ENCODE data around the gene TSPAN11.
"Not testable (repeated sequence)": the region's sequence is repeated elsewhere in the genome, so short reads cannot be mapped to it uniquely, and the experiment has no call there.

TSPAN11 gene

DNA sequence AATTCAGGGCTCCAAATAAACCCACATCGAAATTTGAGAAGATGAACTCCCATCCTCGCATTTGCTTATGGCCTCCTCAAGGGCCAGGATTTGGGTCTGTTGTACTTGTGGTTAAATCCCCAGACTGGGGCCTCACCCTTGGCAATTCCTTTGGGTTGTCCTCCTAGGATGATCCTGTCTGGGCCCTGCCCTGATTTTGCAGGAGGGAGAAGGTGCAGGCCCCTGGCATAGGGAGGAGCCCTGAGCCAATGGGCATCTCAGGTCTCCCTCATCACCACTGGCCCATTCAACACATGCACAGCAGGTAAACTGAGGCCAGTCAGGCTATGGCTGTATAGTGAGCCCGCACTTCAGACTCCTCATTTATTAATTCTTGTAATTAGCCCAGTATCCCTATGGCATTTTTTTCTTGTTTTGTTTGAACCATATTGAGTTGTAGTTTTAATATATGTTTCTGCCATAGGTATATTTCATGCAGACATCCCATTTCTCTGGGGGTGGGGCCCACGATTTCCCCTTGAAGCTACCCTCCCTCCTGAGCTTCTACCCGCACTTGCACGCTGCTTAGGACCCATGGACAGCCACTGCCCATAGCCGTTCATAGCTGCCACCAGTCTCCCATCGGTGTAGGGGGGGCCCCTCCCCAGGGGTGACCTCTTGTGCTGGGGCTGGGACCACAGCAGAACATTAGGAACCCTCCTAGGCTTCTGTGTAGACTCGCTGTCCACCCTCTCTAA, 80.0 kb downstream of the TSPAN11 start:
- Histone ChIP-seq H3K4me3 (no peak overlapping the region), H3K9ac (no peak overlapping the region), H3K27me3 (no peaks in the 10 kb centered on the region), H3K4me1 (peaks cover 8% of the 10 kb centered on the region; the same call in 1 of the 2 replicates), H3K36me3 (no peaks in the 10 kb centered on the region), H3K4me2 (no peak overlapping the region), H4K20me1 (no peaks in the 10 kb centered on the region), H3K27ac (no peak overlapping the region), H3K9me3 (no peaks in the 10 kb centered on the region)
- TF ChIP-seq Cebpa-rat (IDR thresholded peaks at IDR 0.05), result no peak

DNA sequence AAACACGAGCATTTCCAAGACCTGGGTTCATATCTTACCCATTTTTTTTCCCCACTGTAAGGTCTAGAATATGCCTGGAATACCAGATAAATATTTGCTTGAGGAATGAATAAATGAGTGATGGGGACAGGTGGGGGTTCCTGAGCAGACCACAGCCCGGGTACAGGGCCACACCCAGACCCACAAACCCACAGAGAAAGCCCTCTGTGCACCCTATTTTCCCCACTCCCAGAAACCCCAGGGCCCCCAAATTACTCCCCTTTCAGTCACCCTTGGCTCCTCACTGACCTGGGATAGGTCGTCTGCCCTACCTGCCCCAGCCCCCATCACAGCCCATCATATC, 80.6 kb downstream of the TSPAN11 start:
- Histone ChIP-seq H3K27ac (no peak overlapping the region), H3K4me2 (no peak overlapping the region), H4K20me1 (no peaks in the 10 kb centered on the region), H3K4me1 (peaks cover 8% of the 10 kb centered on the region; the same call in 1 of the 2 replicates), H3K9me3 (no peaks in the 10 kb centered on the region), H3K27me3 (no peaks in the 10 kb centered on the region), H3K9ac (no peak overlapping the region), H3K4me3 (no peak overlapping the region), H3K36me3 (no peaks in the 10 kb centered on the region)
- TF ChIP-seq Cebpa-rat (IDR thresholded peaks at IDR 0.05), result no peak

DNA sequence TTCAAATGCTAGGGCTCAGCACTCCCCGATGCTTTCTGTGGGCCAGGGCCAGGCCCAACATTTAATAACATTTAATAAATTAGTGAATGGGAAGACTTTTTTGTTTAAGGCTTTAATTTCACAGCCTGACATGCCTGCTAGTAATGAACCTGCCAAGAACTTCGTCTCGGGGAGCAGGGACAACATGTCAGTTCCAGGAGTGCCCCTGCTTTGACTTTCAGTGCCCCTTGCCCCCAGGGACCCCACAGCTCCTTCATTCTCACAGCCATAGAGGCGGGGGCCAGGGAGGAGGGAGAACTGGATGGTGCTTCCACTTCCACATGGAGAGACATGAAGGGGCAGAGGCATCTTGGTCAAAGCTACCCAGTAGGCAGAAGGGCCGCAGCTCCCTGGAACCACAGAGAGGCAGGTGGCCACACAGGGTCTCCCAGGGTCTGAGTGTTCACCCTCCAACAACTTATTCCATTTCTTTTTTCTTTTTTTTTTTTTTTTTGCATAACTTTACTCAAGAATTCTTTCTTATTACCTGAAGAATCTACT, 81.2 kb downstream of the TSPAN11 start:
- Histone ChIP-seq H3K36me3 (no peaks in the 10 kb centered on the region), H3K27me3 (no peaks in the 10 kb centered on the region), H3K9me3 (no peaks in the 10 kb centered on the region), H4K20me1 (no peaks in the 10 kb centered on the region), H3K4me1 (peaks cover 8% of the 10 kb centered on the region; the same call in 1 of the 2 replicates), H3K4me2 (no peak overlapping the region), H3K9ac (no peak overlapping the region), H3K27ac (no peak overlapping the region), H3K4me3 (no peak overlapping the region)
- TF ChIP-seq Cebpa-rat (IDR thresholded peaks at IDR 0.05), result no peak

DNA sequence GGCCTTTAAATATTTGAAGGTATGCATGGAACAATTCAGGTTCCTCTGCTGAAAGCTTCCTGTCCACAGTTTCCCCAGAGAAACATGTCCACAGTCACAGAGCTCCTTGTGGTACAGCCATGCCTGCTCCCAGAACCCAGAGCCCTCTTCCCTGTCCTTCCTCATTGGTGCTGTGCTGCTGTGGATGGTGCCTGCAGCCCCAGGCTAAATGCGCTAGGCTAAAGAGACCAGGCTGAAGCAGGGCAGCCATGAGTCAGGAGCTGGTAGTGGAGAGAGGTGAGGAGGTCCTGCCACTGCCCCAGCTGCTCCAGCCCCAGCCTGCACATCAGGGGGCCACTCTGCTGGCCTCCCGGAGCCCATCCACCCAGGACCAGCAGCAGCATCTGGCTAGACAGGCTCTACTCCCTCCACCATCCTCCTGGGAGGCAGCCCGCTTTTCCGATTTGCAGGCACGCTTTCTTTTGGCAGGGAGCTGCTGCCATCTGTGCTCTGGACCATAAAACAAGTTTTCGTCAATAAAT, 81.8 kb downstream of the TSPAN11 start:
- Histone ChIP-seq H3K36me3 (no peaks in the 10 kb centered on the region), H3K4me1 (peaks cover 8% of the 10 kb centered on the region; the same call in 1 of the 2 replicates), H3K9me3 (no peaks in the 10 kb centered on the region), H3K9ac (no peak overlapping the region), H3K4me3 (no peak overlapping the region), H3K27ac (no peak overlapping the region), H3K27me3 (no peaks in the 10 kb centered on the region), H4K20me1 (no peaks in the 10 kb centered on the region), H3K4me2 (no peak overlapping the region)
- TF ChIP-seq Cebpa-rat (IDR thresholded peaks at IDR 0.05), result no peak

DNA sequence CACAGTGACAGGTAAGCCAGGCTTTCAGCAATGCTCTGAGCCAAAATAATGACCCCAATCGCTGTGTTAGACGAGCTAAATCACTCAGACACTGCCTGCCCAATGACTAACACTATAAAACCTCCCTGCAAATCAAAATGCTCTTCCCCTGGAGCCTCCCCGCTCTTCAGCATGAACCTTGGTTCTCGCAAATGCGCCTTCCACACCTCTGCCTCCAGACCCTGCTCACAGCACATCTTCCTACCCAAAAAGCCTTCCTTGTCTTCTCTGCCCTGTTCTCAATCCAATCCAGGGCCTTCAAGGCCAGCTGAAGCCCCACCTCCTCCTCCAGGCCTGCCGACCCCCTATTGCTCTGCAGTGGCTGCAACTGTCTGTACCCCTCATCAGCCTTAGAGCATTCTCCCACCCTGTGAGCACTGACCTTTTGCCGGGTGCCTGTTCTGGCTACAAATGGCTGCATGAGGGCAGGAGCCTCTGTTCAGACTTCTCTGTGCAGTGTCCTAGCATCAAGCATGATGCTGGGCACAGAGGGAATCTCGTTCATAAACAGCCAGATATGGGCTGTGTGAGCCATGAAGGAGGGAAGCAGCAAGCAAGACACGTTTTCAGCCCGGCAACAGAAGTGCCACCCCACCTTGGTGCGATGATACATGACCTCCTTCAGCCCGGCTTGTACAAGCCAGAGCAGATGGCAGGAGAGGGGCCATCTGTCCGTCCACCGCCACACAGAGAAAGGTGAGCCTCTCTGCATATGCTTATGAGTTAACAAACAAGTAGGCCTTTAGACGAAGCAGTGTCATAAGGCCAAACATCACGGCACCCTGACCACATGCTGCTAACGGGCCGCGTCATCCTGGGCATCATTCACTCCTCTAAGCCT, 82.7 kb downstream of the TSPAN11 start:
- TF ChIP-seq Cebpa-rat (IDR thresholded peaks at IDR 0.05), result no peak
- Histone ChIP-seq H3K9ac (no peak overlapping the region), H3K9me3 (no peaks in the 10 kb centered on the region), H3K4me1 (peaks cover 8% of the 10 kb centered on the region; the same call in 1 of the 2 replicates), H3K27me3 (no peaks in the 10 kb centered on the region), H3K4me2 (no peak overlapping the region), H4K20me1 (no peaks in the 10 kb centered on the region), H3K4me3 (no peak overlapping the region), H3K36me3 (no peaks in the 10 kb centered on the region), H3K27ac (no peak overlapping the region)

DNA sequence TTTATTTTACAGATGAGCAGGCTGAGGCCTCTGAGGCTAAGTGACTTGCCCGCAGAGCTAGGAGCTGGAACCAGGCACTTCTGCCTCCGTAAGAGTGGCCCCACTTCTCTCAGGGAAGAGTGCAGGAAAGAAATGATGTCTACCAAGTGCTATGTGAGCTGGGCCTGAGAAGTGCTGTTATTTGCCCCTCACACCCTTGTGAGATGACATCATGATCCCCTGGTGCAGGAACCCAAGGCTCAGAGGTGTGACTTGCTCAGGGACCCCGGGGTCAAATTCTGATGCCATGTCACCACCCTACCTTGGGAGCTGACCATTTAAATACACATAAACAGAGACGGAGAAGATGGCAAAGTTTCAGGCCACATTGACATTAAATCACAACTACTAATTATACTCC, 83.4 kb downstream of the TSPAN11 start:
- Histone ChIP-seq H3K9me3 (no peaks in the 10 kb centered on the region), H3K27me3 (no peaks in the 10 kb centered on the region), H4K20me1 (no peaks in the 10 kb centered on the region), H3K36me3 (no peaks in the 10 kb centered on the region), H3K4me1 (0 out of 2 replicates have a peak, but pooled peaks cover under 1% of the 10 kb centered on the region), H3K4me2 (no peak overlapping the region), H3K9ac (no peak overlapping the region), H3K27ac (no peak overlapping the region), H3K4me3 (no peak overlapping the region)
- TF ChIP-seq Cebpa-rat (IDR thresholded peaks at IDR 0.05), result no peak

DNA sequence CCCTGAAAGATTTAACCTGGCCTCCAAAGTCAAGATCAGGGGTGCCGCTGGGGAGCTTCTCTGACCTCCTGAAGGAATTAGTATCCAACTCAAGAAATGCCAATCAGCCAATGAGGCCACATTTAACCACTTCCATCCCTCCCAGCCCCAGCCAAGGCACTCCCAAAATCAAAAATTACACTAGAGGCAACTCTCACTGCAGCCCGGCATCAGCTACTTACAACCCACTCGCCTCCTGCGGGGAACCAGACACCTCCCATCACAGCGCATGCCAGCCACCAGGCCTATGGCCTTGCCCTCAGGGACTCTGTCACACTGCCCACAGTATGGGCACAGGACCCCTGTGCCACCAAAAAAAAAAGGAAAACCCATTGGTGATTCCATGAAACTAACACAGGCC, 84.8 kb downstream of the TSPAN11 start:
- TF ChIP-seq Cebpa-rat (IDR thresholded peaks at IDR 0.05), result no peak
- Histone ChIP-seq H3K9me3 (no peaks in the 10 kb centered on the region), H3K27ac (no peak overlapping the region), H3K4me1 (no peaks in the 10 kb centered on the region), H3K36me3 (no peaks in the 10 kb centered on the region), H3K9ac (no peak overlapping the region), H3K27me3 (no peaks in the 10 kb centered on the region), H3K4me2 (no peak overlapping the region), H4K20me1 (no peaks in the 10 kb centered on the region), H3K4me3 (no peak overlapping the region)

DNA sequence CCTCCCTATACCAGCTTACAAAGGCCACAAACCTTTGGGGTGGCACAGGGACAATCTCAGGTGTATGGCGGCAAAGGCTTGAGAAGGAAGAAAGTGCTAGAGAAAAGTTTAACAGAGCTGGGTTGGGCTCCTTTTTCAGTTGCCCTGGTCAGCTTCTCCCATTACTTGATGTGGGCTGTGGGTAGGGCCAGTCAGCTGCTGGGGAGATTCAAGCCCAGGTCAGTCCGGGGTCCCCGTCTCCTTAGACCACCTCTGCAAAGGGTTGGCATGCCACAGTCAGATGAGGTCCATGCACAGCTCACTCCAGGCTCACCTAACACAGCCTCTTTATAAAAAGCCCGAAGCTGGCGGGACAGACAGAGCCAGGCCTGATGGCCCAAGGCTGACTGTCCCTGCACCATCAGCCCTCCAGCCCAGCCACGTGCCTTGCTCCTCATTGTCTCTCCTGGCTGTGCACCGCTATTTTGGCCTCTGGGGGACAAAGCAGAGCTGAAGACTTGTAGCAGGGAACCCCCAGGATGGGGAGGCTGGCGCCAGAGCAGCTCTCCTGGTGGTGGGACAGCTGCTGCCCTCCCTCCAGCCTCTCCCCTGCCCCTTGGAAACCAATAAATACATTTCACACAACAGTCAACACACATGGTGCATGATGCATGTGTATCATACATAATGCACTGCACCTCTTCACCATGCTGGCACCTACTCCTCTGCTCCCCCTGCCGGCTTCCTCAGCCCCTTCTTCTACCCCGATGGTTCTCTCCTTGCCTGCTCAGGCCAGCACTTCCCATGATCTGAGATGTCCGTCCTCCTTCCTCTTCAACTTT, 85.4 kb downstream of the TSPAN11 start:
- Histone ChIP-seq H3K4me1 (no peaks in the 10 kb centered on the region), H3K27ac (no peak overlapping the region)

DNA sequence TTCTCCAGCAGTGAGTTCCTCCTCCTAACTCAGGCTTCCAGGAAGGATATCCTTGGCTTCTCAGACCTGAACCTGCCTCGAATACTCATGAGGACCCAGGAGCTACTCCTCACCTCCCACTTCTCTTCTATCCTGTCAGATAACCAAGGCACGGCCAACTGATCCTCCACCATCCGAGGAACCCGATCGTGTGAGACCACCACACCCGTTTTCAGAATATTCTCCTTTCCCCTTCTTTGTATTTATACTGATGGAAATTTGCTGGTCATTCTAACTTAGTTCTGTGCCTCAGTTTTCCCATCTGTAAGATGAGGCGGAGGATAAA, 86.0 kb downstream of the TSPAN11 start:
- not testable (repeated sequence) for H4K20me1 ChIP-seq, H3K36me3 ChIP-seq, H3K27ac ChIP-seq, H3K4me1 ChIP-seq, H3K4me2 ChIP-seq, H3K4me3 ChIP-seq, H3K9ac ChIP-seq, H3K27me3 ChIP-seq, H3K9me3 ChIP-seq

More for the DNA sequence above, 85.4 kb downstream of the TSPAN11 start:
- H3K9ac ChIP-seq, result no peak overlapping the region
- no peak overlapping the region for H3K4me2 ChIP-seq
- no peak for TF ChIP-seq Cebpa-rat (IDR thresholded peaks at IDR 0.05)
- no peaks in the 10 kb centered on the region for H4K20me1 ChIP-seq
- H3K27me3 ChIP-seq, result no peaks in the 10 kb centered on the region
- H3K36me3 ChIP-seq, result no peaks in the 10 kb centered on the region
- H3K9me3 ChIP-seq, result no peaks in the 10 kb centered on the region
- no peak overlapping the region for H3K4me3 ChIP-seq

Measured in BLaER1 (cell line).